ENCODE data around the gene FGD6. TPM values are rescaled to one million over a fixed set of nuclear protein-coding genes. Genes with fewer than 3 reads are reported as not detected.
"Not testable (repeated sequence)": the region's sequence is repeated elsewhere in the genome, so short reads cannot be mapped to it uniquely, and the experiment has no call there.

FGD6 gene
- total RNA-seq, 4 donors from 2014 or later: 16.2 to 46.9 (median 25.0) TPM

DNA sequence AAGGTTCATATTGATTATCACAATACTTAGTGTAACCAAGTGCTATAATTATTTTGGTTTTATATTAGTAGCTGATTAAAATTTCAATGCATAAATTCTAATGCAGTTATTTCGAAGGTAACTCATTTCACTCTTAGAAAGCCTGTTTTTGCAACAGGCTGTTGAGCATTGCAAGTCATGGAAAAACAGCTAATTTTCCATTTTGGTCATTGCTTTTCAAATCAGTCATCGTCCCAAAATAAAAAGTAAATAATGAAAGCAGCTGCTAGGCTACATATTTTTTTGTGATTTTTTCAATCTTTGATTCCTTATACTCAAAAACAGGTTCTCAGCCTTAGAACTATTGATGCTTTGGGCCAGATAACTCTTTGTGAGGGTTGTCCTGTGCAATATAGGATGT is 23.3 kb upstream of the FGD6 start:
- no peak for DNase-seq (ENCODE audit: low spot score in 2 of 2)
- peaks cover 16% of the 10 kb centered on the region for H3K4me1 ChIP-seq
- H3K27me3 ChIP-seq: no peaks in the 10 kb centered on the region
- TF ChIP-seq POLR2A (IDR thresholded peaks at IDR 0.05): no peak
- TF ChIP-seq, protein P1, sequence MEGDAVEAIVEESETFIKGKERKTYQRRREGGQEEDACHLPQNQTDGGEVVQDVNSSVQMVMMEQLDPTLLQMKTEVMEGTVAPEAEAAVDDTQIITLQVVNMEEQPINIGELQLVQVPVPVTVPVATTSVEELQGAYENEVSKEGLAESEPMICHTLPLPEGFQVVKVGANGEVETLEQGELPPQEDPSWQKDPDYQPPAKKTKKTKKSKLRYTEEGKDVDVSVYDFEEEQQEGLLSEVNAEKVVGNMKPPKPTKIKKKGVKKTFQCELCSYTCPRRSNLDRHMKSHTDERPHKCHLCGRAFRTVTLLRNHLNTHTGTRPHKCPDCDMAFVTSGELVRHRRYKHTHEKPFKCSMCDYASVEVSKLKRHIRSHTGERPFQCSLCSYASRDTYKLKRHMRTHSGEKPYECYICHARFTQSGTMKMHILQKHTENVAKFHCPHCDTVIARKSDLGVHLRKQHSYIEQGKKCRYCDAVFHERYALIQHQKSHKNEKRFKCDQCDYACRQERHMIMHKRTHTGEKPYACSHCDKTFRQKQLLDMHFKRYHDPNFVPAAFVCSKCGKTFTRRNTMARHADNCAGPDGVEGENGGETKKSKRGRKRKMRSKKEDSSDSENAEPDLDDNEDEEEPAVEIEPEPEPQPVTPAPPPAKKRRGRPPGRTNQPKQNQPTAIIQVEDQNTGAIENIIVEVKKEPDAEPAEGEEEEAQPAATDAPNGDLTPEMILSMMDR (IDR thresholded peaks at IDR 0.05): no peak
- peaks cover 13% of the 10 kb centered on the region for H3K36me3 ChIP-seq
- 71% methylated on average over 2 of the region's 2 CpGs for WGBS
- H3K4me3 ChIP-seq: no peak overlapping the region
- H3K27ac ChIP-seq: no peak overlapping the region
- H3K9me3 ChIP-seq: no peaks in the 10 kb centered on the region

GRCh38 chr12:95239835-95240234 is 22.6 kb upstream of the FGD6 start:
- peaks cover 13% of the 10 kb centered on the region for H3K36me3 ChIP-seq
- H3K27ac ChIP-seq; H3K27me3 ChIP-seq; DNase-seq (ENCODE audit: low spot score in 2 of 2); H3K4me3 ChIP-seq; H3K9me3 ChIP-seq: not testable (repeated sequence)
- WGBS: 93% methylated on average over 2 of the region's 2 CpGs
- peaks cover 16% of the 10 kb centered on the region for H3K4me1 ChIP-seq

- peaks cover 16% of the 10 kb centered on the region for H3K4me1 ChIP-seq
- TF ChIP-seq EP300 (IDR thresholded peaks at IDR 0.05) (no peak), POLR2A (IDR thresholded peaks at IDR 0.05) (no peak), POLR2AphosphoS5 (IDR thresholded peaks at IDR 0.05) (no peak)
- TF ChIP-seq, protein P1 (IDR thresholded peaks at IDR 0.05): no peak
- H3K27me3 ChIP-seq: no peaks in the 10 kb centered on the region
- peaks cover 13% of the 10 kb centered on the region for H3K36me3 ChIP-seq
- no peak for DNase-seq (ENCODE audit: low spot score in 2 of 2)
- H3K4me3 ChIP-seq: no peak overlapping the region
- H3K9me3 ChIP-seq: no peaks in the 10 kb centered on the region
- H3K27ac ChIP-seq: no peak overlapping the region
These were observed 21.9 kb upstream of the FGD6 start for GRCh38 chr12:95239216-95239615.

DNA sequence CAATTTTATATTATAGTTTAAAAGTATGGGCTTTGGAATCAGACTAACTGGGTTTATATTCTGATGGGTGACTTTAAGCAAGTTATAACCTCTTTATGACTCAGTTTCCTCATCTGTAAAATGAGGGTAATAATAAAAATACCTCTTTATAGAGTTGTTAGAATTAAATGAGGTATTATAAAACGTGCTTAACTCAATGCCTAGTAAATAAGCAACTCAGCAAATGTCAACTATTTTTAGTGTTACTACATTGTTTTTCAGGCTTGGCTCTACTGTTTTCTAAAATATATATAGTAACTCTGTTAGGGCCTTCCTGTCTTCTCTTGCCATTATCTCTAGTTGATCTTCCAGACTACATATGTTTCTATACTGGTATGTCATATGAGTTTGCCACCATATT is 20.9 kb upstream of the FGD6 start:
- no peak for DNase-seq (ENCODE audit: low spot score in 2 of 2)
- Histone ChIP-seq H3K36me3 (peaks cover 5% of the 10 kb centered on the region), H3K4me3 (no peak overlapping the region), H3K4me1 (peaks cover 16% of the 10 kb centered on the region), H3K27me3 (no peaks in the 10 kb centered on the region), H3K27ac (no peak overlapping the region), H3K9me3 (no peaks in the 10 kb centered on the region)
- WGBS: 78% methylated on average over 1 of the region's 1 CpG
- TF ChIP-seq POLR2A (IDR thresholded peaks at IDR 0.05) (no peak), EP300 (IDR thresholded peaks at IDR 0.05) (no peak), POLR2AphosphoS5 (IDR thresholded peaks at IDR 0.05) (no peak)
- TF ChIP-seq, protein P1 (IDR thresholded peaks at IDR 0.05): no peak

DNA sequence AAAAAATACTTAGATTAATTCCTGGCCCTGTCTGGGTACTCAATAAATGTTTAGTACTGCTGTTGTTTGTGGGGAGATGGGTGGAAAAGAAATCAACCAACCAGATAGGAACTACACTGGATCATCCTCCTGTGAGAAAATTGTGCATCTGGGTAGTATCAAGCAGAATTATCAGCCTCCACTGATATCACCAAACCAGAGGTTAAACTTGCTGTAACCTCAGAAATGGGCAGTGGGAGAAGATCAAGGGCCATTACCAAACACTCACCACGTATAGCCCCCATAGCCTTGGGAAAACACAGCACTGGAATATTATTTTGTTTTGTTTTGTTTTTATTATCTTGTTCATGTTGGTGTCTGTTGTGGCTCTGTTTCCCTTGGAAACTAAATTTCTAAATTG is 20.0 kb upstream of the FGD6 start:
- 59% methylated on average over 1 of the region's 1 CpG for WGBS
- peaks cover 4% of the 10 kb centered on the region for H3K36me3 ChIP-seq
- H3K4me1 ChIP-seq: peaks cover 16% of the 10 kb centered on the region
- no peak for DNase-seq (ENCODE audit: low spot score in 2 of 2)
- no peak overlapping the region for H3K27ac ChIP-seq
- H3K4me3 ChIP-seq: no peak overlapping the region
- H3K27me3 ChIP-seq: no peaks in the 10 kb centered on the region
- TF ChIP-seq POLR2AphosphoS5 (IDR thresholded peaks at IDR 0.05): no peak
- no peak for TF ChIP-seq EP300 (IDR thresholded peaks at IDR 0.05)
- TF ChIP-seq POLR2A (IDR thresholded peaks at IDR 0.05): no peak
- TF ChIP-seq, protein P1 (IDR thresholded peaks at IDR 0.05): no peak
- H3K9me3 ChIP-seq: no peaks in the 10 kb centered on the region

- no CpG with 5 or more reads among the region's 31 CpGs for WGBS
- not testable (repeated sequence) for H3K4me3 ChIP-seq; H3K27ac ChIP-seq; H3K9me3 ChIP-seq; H3K36me3 ChIP-seq; DNase-seq (ENCODE audit: low spot score in 2 of 2); H3K27me3 ChIP-seq
- H3K4me1 ChIP-seq: peaks cover 21% of the 10 kb centered on the region
These were observed 18.4 kb upstream of the FGD6 start for GRCh38 chr12:95235621-95236020.

- not testable (repeated sequence) for H3K27ac ChIP-seq; H3K4me3 ChIP-seq; DNase-seq (ENCODE audit: low spot score in 2 of 2); H3K9me3 ChIP-seq; H3K27me3 ChIP-seq; H3K36me3 ChIP-seq
- 96% methylated on average over 14 of the region's 14 CpGs for WGBS
- H3K4me1 ChIP-seq: peaks cover 18% of the 10 kb centered on the region
These were observed 16.9 kb upstream of the FGD6 start for GRCh38 chr12:95234187-95234586.
